Lower leg skin (tissue), 4 donors: ENCODE measurements around the gene PARD6G. TPM values are rescaled to one million over a fixed set of nuclear protein-coding genes. Genes with fewer than 3 reads are reported as not detected.

ENCODE experiments used
- DNase-seq, 2 donors: peaks; one replicate each; pipeline ENCODE4 v3.0.0-alpha.2; 2019; ENCODE audit warnings: low spot score in 2 of 2
- H3K4me3 ChIP-seq: fragments of 200-600 bp; sonication (generic); 2 replicates; pipeline ENCODE4 v1.5.1; 2017; ENCODE audit warnings: mild to moderate bottlenecking, low read depth; ENCODE audit not compliant: poor library complexity, severe bottlenecking
- POLR2A ChIP-seq, 2 donors: fragments of 450-650 bp; IDR thresholded peaks; one replicate each; pipeline ENCODE4 v1.6.1; 2016 to 2017; ENCODE audit warnings: antibody characterized with exemption in 2 of 2, mild to moderate bottlenecking in 1 of 2, moderate library complexity in 1 of 2
- WGBS, 2 donors: methylation state at CpG; one replicate each; pipeline ENCODE4 v1.1.5; 2018; 5-methylcytosine and 5-hydroxymethylcytosine counted together
- intact Hi-C: fragments of 100-400 bp; cut with DNase I; formaldehyde crosslinking; loops from one replicate; pipeline ENCODE4 v1.15.0; 2023; ENCODE audit warnings: low total_unique reads
- total RNA-seq, 4 donors: library from RNA; depleted of rRNA; stranded (reverse); fragments of >200 nt; gene quantifications; one replicate each; pipeline ENCODE4 v1.1.0, GENCODE V29; 2016
- TF ChIP-seq, protein P1 (sequence below), 3 donors: fragments of 450-650 bp; IDR thresholded peaks; one replicate each; pipeline ENCODE4 v1.5.1; 2016; ENCODE audit warnings: antibody characterized with exemption in 3 of 3, mild to moderate bottlenecking in 3 of 3, moderate library complexity in 2 of 3

Gene PARD6G
- total RNA-seq, 4 donors from 2014 or later = 89.6 to 122 (median 101) TPM

DNA sequence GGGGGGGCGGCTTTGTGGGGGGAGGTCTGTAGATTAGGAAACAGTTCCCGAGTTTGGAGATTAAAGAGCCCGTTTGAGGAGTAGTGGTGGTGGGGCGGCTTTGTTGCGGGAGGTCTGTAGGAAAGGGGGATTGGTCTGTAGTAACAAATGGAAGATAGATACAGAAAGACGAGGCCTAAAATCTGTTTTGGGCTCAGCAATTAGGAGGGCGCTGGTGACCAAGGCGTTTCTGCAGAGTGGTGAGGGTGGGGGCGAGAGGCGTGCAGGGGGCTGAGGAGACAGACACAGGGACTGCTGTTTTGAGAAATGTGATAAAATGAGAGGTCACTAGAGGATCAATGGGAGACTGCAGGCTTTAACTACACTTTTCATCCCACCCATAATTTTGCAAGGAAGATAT, 139.9 kb downstream of the PARD6G start:
- intact Hi-C loops = no loop called here
- DNase-seq = no peak
- TF ChIP-seq, protein P1, sequence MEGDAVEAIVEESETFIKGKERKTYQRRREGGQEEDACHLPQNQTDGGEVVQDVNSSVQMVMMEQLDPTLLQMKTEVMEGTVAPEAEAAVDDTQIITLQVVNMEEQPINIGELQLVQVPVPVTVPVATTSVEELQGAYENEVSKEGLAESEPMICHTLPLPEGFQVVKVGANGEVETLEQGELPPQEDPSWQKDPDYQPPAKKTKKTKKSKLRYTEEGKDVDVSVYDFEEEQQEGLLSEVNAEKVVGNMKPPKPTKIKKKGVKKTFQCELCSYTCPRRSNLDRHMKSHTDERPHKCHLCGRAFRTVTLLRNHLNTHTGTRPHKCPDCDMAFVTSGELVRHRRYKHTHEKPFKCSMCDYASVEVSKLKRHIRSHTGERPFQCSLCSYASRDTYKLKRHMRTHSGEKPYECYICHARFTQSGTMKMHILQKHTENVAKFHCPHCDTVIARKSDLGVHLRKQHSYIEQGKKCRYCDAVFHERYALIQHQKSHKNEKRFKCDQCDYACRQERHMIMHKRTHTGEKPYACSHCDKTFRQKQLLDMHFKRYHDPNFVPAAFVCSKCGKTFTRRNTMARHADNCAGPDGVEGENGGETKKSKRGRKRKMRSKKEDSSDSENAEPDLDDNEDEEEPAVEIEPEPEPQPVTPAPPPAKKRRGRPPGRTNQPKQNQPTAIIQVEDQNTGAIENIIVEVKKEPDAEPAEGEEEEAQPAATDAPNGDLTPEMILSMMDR (IDR thresholded peaks at IDR 0.05) = no peak
- TF ChIP-seq POLR2A (IDR thresholded peaks at IDR 0.05) = no peak
- no peak overlapping the region for H3K4me3 ChIP-seq
- 63 to 67% methylated on average over 10 of the region's 10 CpGs for WGBS, 2 donors

Other genes with a start within 250 kb of the PARD6G start
- 10 to 100 TPM; 30.8 to 43.5 (median 38.1) TPM for gene RBFA, start 213.1 kb downstream of the PARD6G start, total RNA-seq
- 10 to 100 TPM; 18.1 to 22.6 (median 19.9) TPM for gene ADNP2, start 138.3 kb downstream of the PARD6G start, total RNA-seq